ENCODE results near the gene IL17REL. TPM values are rescaled to one million over a fixed set of nuclear protein-coding genes. Genes with fewer than 3 reads are reported as not detected.

Gene IL17REL
- total RNA-seq, 3 donors from 2014 or later = not detected

DNA sequence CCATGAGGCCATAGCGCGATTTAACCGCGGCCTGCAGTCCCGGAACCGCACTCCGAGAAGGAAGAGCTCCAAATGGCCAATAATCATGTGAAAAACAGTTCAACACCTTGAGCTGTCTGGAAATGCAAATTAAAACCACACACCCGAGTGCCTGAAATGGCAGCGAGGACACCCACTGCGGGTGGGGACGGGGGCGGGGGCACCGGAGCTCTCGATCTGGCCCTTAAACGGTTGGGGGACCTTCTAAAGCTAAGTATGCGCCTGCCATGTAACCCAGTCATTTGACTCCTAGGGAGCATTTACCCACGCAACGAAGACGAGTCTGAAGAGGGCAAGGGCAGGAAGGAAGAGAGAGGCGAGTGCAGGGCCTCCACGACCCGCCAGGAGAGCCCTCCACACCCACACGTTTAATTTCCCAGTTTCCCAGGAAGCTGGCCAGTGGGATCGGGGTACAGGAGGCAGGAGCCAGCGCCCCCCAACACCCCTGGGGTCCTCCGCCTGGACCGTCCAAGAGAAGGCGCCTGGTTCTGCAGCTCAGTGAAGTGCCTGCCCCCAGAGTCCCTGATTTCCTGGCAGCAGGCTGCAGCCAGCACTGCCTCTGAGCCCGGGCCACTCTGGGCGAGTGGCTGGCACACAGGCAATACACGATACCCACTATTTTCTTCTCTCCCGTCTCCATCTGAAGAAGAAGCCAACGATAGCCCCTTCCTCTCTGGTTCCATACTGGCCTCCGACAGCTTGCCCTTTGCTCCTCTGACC lies 43.8 kb upstream of the IL17REL start:
- TF ChIP-seq POLR2A (IDR thresholded peaks at IDR 0.05) = no peak
- no peak for TF ChIP-seq POLR2AphosphoS5 (IDR thresholded peaks at IDR 0.05)
- TF ChIP-seq, protein P1, sequence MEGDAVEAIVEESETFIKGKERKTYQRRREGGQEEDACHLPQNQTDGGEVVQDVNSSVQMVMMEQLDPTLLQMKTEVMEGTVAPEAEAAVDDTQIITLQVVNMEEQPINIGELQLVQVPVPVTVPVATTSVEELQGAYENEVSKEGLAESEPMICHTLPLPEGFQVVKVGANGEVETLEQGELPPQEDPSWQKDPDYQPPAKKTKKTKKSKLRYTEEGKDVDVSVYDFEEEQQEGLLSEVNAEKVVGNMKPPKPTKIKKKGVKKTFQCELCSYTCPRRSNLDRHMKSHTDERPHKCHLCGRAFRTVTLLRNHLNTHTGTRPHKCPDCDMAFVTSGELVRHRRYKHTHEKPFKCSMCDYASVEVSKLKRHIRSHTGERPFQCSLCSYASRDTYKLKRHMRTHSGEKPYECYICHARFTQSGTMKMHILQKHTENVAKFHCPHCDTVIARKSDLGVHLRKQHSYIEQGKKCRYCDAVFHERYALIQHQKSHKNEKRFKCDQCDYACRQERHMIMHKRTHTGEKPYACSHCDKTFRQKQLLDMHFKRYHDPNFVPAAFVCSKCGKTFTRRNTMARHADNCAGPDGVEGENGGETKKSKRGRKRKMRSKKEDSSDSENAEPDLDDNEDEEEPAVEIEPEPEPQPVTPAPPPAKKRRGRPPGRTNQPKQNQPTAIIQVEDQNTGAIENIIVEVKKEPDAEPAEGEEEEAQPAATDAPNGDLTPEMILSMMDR (IDR thresholded peaks at IDR 0.05) = no peak
- H3K27ac ChIP-seq = no peak overlapping the region
- no peaks in the 10 kb centered on the region for H3K4me1 ChIP-seq
- intact Hi-C loops (cut with DNase I; ENCODE audit: low total_unique reads) = loop anchor here (10.0 kb wide), 1 partner anchor 292 kb away; no protein-coding TSS in a partner anchor
- no peak for DNase-seq (ENCODE audit: low spot score in 2 of 2)
- H3K27me3 ChIP-seq = peaks cover 6 to 30% of the 10 kb centered on the region in 2 donors
- peaks cover 7 to 16% of the 10 kb centered on the region in 2 donors for H3K9me3 ChIP-seq
- H3K4me3 ChIP-seq = no peak overlapping the region
- no peaks in the 10 kb centered on the region for H3K36me3 ChIP-seq

DNA sequence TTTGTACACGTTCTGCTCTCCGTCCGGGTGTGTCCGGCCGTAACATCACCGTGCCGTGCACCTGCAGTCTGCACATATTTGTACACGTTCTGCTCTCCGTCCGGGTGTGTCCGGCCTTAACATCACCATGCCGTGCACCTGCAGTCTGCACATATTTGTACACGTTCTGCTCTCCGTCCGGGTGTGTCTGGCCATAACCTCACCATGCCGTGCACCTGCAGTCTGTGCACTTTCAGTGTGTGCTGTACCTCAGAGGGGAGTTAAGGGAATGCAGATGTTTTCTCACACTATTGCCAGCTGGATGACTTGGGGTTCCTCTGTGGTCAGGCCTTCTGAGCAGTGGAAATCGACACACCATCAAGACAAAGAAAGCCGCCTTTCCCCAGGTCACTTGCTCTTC lies 41.3 kb upstream of the IL17REL start:
- no peak for DNase-seq (ENCODE audit: low spot score in 2 of 2)
- H3K4me3 ChIP-seq = no peak overlapping the region
- H3K36me3 ChIP-seq = no peaks in the 10 kb centered on the region
- intact Hi-C loops (cut with DNase I; ENCODE audit: low total_unique reads) = loop anchor here (10.0 kb wide), 1 partner anchor 289 kb away; no protein-coding TSS in a partner anchor
- TF ChIP-seq, protein P1 (IDR thresholded peaks at IDR 0.05) = no peak
- TF ChIP-seq POLR2A (IDR thresholded peaks at IDR 0.05) (no peak), POLR2AphosphoS5 (IDR thresholded peaks at IDR 0.05) (no peak)
- H3K9me3 ChIP-seq = peaks cover 7 to 16% of the 10 kb centered on the region in 2 donors
- H3K27ac ChIP-seq = no peak overlapping the region
- H3K4me1 ChIP-seq = no peaks in the 10 kb centered on the region
- H3K27me3 ChIP-seq = peaks cover 6% of the 10 kb centered on the region in 2 donors

DNA sequence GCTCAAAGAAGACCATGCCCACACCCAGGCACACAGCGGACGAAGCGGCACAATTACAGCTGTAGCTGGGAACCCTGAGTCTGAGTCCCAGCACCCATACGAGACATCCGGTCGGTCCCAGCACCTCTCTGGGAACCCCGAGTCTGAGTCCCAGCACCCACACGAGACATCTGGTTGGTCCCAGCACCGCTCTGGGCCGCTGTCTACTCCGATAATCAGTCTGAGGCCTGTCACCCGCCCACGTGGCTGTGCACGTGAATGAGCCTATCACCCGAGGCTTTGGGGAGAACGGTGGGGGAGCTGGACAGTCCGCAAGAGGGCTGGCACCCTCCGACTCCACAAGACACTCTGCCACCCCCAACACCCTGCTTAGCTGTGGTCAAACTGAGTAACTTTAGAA lies 39.4 kb upstream of the IL17REL start:
- Histone ChIP-seq H3K4me1 (no peaks in the 10 kb centered on the region), H3K36me3 (no peaks in the 10 kb centered on the region), H3K27ac (no peak overlapping the region), H3K9me3 (peaks cover 7 to 16% of the 10 kb centered on the region in 2 donors), H3K27me3 (peaks cover 0 to 7% of the 10 kb centered on the region in 2 donors), H3K4me3 (no peak overlapping the region)
- TF ChIP-seq POLR2A (IDR thresholded peaks at IDR 0.05) = no peak
- TF ChIP-seq, protein P1 (IDR thresholded peaks at IDR 0.05) = no peak
- no peak for TF ChIP-seq POLR2AphosphoS5 (IDR thresholded peaks at IDR 0.05)
- intact Hi-C loops (cut with DNase I; ENCODE audit: low total_unique reads) = loop anchor here (10.0 kb wide), 1 partner anchor 287 kb away; no protein-coding TSS in a partner anchor
- no peak for DNase-seq (ENCODE audit: low spot score in 2 of 2)

DNA sequence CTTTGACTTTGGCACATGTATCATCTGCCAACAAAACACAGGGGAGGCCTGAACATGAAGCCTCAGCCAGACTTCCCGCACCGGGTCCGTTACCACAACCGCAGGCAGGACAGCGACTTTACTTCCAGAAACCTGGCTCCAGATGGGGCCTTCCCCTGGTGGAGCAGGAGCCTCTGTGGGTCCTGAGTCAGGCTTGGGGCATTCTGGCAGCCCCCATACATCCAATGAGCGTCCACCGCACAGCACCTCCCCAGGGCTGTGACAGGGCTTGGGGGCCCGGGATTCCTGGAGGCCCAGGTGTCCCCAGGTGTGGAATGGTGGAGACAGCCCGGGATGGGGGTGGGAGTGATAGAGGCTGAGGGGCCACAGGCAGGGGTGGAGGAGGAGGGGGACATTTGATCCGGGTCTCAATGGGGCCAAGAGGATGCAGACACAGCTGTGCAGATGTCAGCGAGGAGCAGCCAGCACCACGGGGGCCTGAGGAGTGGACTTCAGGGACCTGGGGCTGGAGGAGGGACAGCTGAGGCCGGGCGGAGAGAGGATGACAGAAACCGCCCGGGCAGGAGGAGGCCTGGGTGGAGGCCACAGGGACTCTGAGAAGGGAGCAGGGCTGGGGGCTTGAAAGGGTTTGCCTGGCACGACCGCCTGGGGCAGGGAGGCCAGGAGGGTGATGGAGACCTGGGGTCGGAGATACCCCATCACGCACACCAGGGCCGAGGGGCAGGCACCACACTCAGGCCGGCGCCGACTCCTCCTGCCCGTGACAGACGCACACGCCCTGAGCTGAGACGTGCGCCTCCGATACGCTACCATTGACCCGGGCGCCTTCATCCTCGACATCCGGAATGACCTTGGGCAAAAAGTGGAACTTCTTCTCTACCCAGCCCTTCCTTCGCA lies 37.0 kb upstream of the IL17REL start:
- H3K9me3 ChIP-seq = peaks cover 7 to 15% of the 10 kb centered on the region in 2 donors
- H3K27ac ChIP-seq = no peak overlapping the region
- DNase-seq (ENCODE audit: low spot score in 2 of 2) = no peak
- no peak for TF ChIP-seq POLR2A (IDR thresholded peaks at IDR 0.05)
- H3K4me3 ChIP-seq = no peak overlapping the region
- H3K4me1 ChIP-seq = no peaks in the 10 kb centered on the region
- peaks cover 0 to 31% of the 10 kb centered on the region in 2 donors for H3K27me3 ChIP-seq
- intact Hi-C loops (cut with DNase I; ENCODE audit: low total_unique reads) = loop anchor here (10.0 kb wide), 1 partner anchor 285 kb away; no protein-coding TSS in a partner anchor
- no peaks in the 10 kb centered on the region for H3K36me3 ChIP-seq

DNA sequence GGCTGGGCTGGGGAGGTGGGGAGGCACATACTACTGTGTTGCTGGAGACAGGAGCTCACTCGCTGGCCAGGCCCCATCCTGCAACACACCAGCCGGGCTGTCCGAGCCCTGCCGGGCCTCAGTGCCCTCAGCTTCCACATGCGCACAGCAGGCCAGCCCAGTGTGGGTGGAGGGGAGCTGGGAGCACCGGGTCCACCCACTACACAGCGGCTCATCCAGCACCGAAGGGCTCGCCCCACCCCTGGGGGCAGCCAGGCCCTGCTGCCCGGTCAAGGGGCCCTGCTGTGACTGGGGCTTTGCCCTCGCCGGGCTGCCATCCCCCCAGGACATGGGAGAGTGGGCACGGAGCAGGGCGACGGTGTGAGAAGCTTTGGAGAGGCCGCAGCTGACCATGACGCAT lies 36.3 kb upstream of the IL17REL start:
- TF ChIP-seq, protein P1 (IDR thresholded peaks at IDR 0.05) = no peak
- TF ChIP-seq POLR2AphosphoS5 (IDR thresholded peaks at IDR 0.05) (no peak), POLR2A (IDR thresholded peaks at IDR 0.05) (no peak)
- no peaks in the 10 kb centered on the region for H3K4me1 ChIP-seq

More for the DNA sequence above, 36.3 kb upstream of the IL17REL start:
- no peak for DNase-seq (ENCODE audit: low spot score in 2 of 2)
- H3K27me3 ChIP-seq = peaks cover 0 to 32% of the 10 kb centered on the region in 2 donors
- H3K27ac ChIP-seq = no peak overlapping the region
- intact Hi-C loops (cut with DNase I; ENCODE audit: low total_unique reads) = no loop called here
- no peak overlapping the region for H3K4me3 ChIP-seq
- no peaks in the 10 kb centered on the region for H3K36me3 ChIP-seq
- peaks cover 2 to 8% of the 10 kb centered on the region in 2 donors for H3K9me3 ChIP-seq
